ENCODE data around the gene CACNA2D2. TPM values are rescaled to one million over a fixed set of nuclear protein-coding genes. Genes with fewer than 3 reads are reported as not detected.

CACNA2D2 gene
- polyA plus RNA-seq, 1 of the 3 experiments (the other 2 are of a cell fraction): 1.1 TPM

GRCh38 chr3:50388016-50388719 lies 115.3 kb downstream of the CACNA2D2 start:
- H2AFZ ChIP-seq (ENCODE audit: low read depth): no peak overlapping the region
- H3K9ac ChIP-seq: no peak overlapping the region
- CTCF ChIA-PET: interaction anchor here (0.7 to 11.5 kb wide), 20 partner anchors 8 to 181 kb away, joined by 3 to 128 read pairs (median 10); partner anchors contain the start of genes CYB561D2, HEMK1, NPRL2 and TMEM115
- H3K4me1 ChIP-seq (ENCODE audit: control insufficient read depth in 1 of 2, insufficient read depth in 2 of 2, low read depth in 1 of 2, low read length in 1 of 2): peaks cover 0 to 99% of the 10 kb centered on the region in 2 experiments; a peak in 2 of 4 replicates
- no peaks in the 10 kb centered on the region for H3K9me2 ChIP-seq
- 43% methylated on average over 13 of the region's 25 CpGs for WGBS (ENCODE audit: low lambda C conversion rate)
- H3K36me3 ChIP-seq (replicated peaks in 1 of 2; ENCODE audit: control insufficient read depth in 1 of 2, insufficient read depth in 2 of 2, low read length in 1 of 2): no peaks in the 10 kb centered on the region
- no peaks in the 10 kb centered on the region for H3K9me3 ChIP-seq
- no peaks in the 10 kb centered on the region for H3K27me3 ChIP-seq (ENCODE audit: insufficient read depth)
- POLR2A ChIA-PET: interaction anchor here (1.2 to 4.8 kb wide), 3 partner anchors 19 to 43 kb away, joined by 4 to 25 read pairs (median 8); partner anchors contain the start of genes CYB561D2 and NPRL2
- no peaks in the 10 kb centered on the region for H3F3A ChIP-seq (replicated peaks; ENCODE audit: insufficient read depth)
- H3K4me2 ChIP-seq: no peak overlapping the region
- TF ChIP-seq TEAD4 (IDR thresholded peaks at IDR 0.05; ENCODE audit: borderline replicate concordance, insufficient read depth) (no peak), EP300 (IDR thresholded peaks at IDR 0.05; ENCODE audit: borderline replicate concordance in 1 of 2, low read depth in 1 of 2, low read length in 1 of 2) (peak in 1 of 2 experiments; percentile 86; a peak in 1 of 4 replicates), SMC3 (IDR thresholded peaks at IDR 0.05; ENCODE audit: low read depth, low read length) (peak; percentile 62), RAD21 (IDR thresholded peaks at IDR 0.05; ENCODE audit: low read length) (peak; percentile 73), CTCF (IDR thresholded peaks at IDR 0.05) (peak; percentile 46), RFX5 (IDR thresholded peaks at IDR 0.05; ENCODE audit: low read length) (no peak), GATA2 (CRISPR knock-in tag; IDR thresholded peaks at IDR 0.05) (peak; percentile 55), SIN3A (IDR thresholded peaks at IDR 0.05; ENCODE audit: borderline replicate concordance, low read depth, low read length) (no peak), MXI1 (IDR thresholded peaks at IDR 0.05; ENCODE audit: low read depth, low read length) (0 out of 2 replicates have a peak, but pooled peaks have one; percentile 3), POLR2AphosphoS5 (IDR thresholded peaks at IDR 0.05; ENCODE audit: low read depth, low read length) (no peak), FOXJ3 (CRISPR knock-in tag; IDR thresholded peaks at IDR 0.05) (0 out of 2 replicates have a peak, but pooled peaks have one; percentile 2), NFIC (IDR thresholded peaks at IDR 0.05; ENCODE audit: borderline replicate concordance) (no peak)
- TF ChIP-seq, protein P1, sequence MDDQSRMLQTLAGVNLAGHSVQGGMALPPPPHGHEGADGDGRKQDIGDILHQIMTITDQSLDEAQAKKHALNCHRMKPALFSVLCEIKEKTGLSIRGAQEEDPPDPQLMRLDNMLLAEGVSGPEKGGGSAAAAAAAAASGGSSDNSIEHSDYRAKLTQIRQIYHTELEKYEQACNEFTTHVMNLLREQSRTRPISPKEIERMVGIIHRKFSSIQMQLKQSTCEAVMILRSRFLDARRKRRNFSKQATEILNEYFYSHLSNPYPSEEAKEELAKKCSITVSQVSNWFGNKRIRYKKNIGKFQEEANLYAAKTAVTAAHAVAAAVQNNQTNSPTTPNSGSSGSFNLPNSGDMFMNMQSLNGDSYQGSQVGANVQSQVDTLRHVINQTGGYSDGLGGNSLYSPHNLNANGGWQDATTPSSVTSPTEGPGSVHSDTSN (IDR thresholded peaks at IDR 0.05): no peak
- TF ChIP-seq, protein P2, sequence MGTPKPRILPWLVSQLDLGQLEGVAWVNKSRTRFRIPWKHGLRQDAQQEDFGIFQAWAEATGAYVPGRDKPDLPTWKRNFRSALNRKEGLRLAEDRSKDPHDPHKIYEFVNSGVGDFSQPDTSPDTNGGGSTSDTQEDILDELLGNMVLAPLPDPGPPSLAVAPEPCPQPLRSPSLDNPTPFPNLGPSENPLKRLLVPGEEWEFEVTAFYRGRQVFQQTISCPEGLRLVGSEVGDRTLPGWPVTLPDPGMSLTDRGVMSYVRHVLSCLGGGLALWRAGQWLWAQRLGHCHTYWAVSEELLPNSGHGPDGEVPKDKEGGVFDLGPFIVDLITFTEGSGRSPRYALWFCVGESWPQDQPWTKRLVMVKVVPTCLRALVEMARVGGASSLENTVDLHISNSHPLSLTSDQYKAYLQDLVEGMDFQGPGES (IDR thresholded peaks at IDR 0.05; ENCODE audit: low read depth, low read length): no peak
- H3K27ac ChIP-seq (ENCODE audit: low read depth in 2 of 2, low read length in 1 of 2): peak overlapping the region in 1 of 2 experiments; percentile 100; a peak in 2 of 4 replicates
- DNase-seq: peak; percentile 89
- H4K20me1 ChIP-seq (ENCODE audit: insufficient read depth): no peaks in the 10 kb centered on the region
- no peaks in the 10 kb centered on the region for H3K79me2 ChIP-seq (ENCODE audit: insufficient read depth)
- H3K4me3 ChIP-seq (ENCODE audit: low read depth in 2 of 2, low read length in 1 of 2): no peak overlapping the region

All from SK-N-SH (cell line).